RPMI7951 (cell line): Measurements from ENCODE around the gene BRD7. TPM values are rescaled to one million over a fixed set of nuclear protein-coding genes. Genes with fewer than 3 reads are reported as not detected.

Source experiments
- DNase-seq: peaks from one replicate; pipeline ENCODE4 v3.0.0-alpha.2; 2012; ENCODE audit warnings: low read depth
- total RNA-seq: library from RNA; depleted of rRNA; stranded (reverse); fragments of >200 nt; shearing (Covaris generic); gene quantifications from 2 replicates; pipeline ENCODE4 v1.2.3, GENCODE V29; 2014; rRNA removed

Gene BRD7
- total RNA-seq: 45.1 and 64.5 TPM in 2 replicates

DNA sequence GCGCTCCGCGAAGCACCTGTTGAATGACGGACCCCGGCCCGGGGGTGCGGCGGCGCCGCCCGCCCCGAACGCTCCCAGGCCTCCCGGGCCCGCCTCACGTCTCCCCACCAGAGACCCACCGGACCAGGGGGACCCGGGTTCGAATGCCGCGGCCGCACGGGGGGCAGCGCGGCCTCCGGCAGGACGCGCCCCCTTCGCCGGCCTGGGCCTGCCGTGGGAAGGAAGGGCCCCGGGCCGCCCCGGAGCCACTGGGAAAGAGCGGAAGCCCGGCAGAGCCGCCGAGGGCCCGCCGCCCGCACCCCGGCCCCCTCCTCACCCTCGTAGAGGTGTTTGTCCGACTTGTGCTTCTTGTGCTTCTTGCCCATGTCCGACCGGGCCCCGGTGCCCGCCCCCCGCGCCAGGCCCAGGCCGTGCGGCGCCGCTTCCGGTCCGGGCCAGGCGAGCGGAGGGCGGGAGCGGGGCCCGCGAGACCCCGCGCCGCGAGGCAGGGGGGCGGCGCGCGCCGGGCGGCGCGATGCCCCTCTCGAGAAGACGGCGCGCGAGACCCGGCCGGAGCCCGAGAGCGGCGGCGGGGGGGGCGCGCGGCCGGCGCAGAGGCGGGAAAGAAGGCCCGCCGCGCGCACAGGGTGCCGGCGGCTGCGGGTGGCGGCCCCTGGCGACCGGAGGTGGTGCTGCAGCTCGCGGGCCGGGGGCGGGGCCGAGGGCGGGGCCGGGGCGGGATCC is at the start of gene BRD7:
Gene BRD7, minus strand, starts transcription at position 579 of the 723 bp plus-strand sequence. Its CDS starts 214 bp downstream, at position 365.
- DNase-seq: peak; percentile 64

DNA sequence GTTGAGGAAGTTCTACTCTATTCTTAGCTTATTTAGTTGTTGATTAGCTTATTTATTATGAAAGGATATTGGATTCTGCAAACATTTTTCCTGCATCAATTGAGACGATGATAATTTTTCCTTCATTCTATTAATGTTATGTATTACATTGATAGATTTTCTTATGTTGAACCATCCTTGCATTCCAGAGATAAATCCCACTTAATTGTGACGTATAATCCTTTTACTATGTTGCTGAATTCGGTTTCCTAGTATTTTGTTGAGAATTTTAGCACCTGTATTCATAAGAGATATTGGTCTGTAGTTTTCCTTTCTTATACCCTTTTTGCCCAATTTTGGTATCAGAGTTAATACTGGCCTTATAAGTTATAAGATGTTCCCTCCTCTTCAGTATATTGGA is 47.6 kb upstream of the BRD7 start:
- DNase-seq: no peak

DNA sequence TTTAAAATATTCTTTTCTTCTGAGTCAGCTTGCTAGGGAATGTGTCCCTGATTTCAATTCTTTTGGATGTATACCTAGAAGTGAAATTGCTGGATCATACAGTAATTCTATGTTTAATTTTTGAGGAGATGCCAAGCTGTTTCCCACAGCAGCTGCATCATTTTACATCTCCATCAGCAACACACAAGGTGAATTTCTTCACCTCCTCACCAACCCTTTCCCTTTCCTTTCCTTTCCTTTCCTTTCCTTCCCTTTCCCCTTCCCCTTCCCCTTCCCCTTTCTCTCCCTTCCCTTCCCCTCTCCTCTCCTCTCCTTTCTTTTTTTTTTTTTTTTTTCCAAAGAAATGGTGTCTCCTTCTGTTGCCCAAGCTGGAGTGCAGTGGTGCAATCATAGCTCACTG is 45.4 kb upstream of the BRD7 start:
- DNase-seq: no peak

DNA sequence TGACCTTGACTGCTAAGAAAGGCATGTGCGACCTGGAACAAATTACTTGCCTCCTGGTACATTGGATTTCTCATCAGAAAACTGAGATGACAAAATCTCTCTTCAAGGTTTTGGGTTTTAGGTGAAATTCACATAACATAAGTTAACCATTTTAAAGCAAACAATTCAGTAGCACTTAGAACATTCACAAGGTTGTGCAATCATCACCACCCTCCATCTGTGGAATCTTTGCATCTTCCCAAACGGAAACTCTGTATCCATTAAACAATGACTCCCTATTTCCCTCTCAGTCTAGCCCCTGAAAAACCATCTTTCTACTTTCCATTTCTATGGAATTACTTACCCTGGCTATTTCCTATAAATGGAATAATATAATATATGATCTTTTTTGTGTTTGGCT is 42.2 kb upstream of the BRD7 start:
- DNase-seq: no peak

DNA sequence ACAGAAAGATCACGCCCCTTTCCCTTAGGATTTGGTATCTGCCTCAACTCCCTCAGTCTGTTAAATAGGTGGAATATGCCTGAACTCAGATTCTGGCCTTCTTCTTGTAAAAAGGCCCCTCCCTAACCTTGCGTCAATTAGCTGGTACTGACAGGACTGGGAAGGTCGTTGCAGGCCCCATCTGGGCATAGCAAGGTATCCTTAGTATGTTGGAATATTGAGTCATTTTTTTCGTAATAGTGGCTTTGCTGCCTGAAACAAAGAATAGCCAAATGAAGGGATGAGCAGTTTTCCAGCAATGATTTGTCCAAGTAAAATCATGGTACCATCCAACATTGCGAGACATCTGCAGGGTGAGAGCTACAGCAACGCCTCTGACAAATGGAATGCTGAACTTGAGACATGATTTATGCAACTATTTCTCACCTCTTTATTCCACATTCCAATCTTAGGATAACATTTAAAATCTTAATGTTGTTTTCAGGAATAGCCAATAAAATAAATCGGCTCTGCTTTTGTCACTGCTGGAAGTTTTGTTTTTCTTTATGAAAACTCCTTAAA is 39.3 kb upstream of the BRD7 start:
- no peak for DNase-seq

DNA sequence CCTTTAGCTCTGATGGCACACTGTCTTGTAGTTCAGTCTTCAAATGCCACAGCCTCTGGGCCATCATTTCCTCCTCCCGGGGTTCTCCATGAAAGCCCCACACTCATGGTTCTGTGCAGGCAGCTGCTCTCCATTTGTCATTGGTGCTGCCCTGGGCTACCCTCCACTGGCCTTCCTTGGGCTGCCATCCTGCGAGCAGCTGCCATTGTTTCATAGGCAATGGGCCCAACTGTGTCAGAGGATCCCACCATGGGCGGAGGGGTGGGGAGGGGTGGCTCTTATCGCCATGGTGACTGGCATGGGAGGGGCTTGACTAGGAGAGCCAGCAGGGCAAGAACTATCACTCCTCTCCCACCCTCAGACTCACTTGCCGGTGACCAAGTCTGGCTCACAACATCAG is 38.6 kb upstream of the BRD7 start:
- no peak for DNase-seq

DNA sequence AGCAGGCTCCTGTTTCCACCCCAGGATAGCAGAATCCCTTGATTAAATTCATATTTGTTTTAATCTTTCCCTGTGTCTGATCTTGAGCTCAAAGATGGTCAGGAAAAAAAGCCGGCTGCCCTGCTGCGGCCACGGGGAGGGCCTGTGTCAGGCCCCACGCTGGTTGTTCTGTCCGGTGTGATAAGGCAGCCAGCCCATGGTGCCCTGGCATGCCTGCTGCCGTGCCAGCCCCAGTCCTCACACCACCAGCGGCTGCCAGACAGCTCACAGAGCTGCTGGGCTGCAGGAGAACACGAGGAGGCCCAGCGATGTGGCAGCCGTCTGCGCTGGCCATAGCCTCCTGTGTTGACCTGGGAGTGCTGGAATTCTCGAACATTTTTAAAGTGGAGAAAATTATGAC is 34.7 kb upstream of the BRD7 start:
- no peak for DNase-seq

DNA sequence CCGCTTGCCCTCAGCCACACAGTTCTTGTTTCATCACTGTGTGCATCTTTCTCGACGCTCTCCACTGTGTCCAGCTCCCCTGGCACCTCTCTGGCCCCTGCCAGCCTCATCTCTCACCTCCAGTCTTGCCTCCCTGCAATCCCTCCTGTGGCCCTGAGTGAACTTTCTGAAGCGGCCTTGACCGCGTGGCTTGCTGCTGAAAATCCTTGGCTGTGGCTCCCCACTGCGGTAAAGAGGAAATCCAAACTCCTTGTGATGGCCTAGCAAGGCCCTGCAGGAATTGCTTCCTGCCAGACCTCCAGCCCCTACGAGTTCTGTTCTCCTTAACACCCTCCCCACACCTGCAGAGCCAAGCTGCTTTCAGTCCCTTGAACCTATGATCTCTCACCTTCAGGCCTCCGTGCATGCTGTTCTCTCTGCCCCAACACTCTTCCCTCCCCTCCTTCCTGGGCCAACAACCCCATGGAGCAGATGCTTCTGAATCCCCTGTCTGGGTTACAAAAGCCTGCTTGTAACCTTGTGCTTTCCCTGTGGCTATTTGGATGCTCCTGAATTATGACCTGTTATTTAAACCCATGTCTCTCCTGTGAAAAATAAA is 33.6 kb upstream of the BRD7 start:
- no peak for DNase-seq

DNA sequence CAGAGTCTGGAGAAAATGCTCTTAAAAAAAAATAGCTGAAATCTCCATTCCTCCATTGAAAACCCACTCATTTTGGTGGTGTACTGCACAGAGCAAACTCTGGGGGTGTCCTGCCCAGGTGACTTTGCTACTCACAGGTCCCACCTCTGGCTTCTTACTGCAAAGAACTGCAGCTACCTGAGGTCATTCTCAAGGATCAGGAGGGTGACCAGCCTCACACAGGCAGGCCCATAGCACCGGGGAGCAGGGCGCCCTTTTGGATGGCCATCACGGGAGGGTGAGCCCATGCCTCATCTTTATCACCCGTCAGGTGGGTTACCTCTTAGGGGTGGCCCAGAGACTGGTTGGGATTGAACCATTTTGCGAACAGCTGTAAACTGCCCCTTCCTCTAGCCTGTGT is 32.6 kb upstream of the BRD7 start:
- no peak for DNase-seq

DNA sequence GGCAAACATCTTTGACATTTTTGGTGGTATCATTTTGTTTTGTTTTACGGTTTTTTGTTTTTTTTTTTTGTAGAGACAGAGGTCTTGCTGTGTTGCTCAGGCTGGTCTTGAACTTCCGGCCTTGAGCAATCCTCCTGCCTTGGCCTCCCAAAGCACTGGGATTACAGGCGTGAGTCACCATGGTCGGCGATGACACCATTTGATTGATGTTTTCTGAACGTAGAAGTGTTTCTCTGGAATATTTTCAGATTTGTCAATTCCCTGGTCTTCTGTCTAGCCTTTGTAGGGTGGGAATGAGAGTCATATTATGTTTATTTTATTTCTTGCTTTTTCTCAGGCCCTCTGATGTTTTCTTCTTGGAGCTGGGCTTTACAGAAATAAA is 32.2 kb upstream of the BRD7 start:
- no peak for DNase-seq

DNA sequence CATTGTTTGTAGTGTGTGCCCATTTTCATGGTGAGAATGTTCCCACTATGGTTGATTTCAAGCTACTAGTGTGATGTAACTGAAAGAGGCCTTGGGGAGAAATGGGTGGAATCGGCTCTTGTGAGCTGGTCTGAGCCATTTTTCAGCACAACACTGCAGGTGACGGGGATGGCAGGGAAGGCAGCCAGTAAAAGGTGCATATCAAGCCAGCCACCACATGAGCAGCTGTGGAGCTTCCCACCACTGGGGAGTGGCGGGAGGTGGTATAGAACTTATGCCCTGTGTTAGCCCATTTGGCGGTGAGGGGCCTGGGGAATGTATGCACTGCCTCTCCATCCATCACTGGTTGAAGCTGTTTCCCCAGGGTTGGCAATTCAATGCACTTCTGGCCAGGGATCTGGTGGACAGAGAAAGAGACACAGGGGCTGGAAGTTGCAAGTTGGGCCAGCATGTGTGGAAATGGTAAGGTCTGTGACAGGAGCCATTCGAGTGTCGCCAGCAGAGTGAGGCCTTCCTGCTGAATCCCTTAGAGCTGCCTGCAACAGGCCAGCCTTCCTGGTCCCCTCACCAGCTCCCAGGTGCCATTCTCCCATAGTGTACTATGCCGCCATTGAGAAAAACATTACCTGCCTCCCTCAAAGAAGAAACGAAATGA is 31.7 kb upstream of the BRD7 start:
- DNase-seq: no peak

DNA sequence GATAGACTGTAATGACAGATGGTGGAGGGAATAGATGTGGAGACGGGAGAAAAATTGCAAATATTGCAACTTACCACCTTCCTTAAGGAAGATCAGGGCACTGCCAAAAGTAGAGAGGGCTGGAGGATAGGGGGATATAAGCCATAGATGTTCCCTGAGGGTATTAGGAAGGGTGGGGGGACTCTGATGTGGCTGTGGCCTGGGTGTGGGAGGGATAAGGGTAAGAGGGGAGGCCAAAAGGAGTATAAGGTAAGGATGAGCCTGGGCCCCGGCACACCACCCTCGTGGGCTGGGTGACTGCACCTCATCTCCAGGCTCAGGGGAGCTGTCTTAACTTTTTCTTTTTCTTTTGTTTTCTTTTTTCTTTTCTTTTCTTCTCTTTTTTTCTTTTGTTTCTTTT is 30.6 kb upstream of the BRD7 start:
- DNase-seq: no peak

DNA sequence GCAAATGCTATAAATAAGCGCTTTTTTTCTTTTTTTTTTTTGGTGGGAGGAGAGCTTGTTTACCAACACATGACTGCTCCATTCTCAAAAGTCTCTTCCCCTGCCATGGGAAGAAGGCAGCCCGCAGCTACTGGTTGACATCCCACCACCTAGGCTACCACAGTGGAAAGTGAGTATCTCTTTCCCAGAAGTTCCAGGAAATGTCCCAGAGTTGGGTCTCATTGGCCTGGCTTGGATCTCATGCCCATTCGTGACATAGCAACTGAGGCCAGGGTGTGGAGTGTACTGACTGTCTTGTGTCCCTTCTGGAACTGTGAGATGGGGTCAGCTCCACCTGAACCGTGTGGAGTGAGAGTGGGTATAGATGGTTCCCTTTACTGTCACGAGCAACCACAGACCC is 29.5 kb upstream of the BRD7 start:
- DNase-seq: no peak

DNA sequence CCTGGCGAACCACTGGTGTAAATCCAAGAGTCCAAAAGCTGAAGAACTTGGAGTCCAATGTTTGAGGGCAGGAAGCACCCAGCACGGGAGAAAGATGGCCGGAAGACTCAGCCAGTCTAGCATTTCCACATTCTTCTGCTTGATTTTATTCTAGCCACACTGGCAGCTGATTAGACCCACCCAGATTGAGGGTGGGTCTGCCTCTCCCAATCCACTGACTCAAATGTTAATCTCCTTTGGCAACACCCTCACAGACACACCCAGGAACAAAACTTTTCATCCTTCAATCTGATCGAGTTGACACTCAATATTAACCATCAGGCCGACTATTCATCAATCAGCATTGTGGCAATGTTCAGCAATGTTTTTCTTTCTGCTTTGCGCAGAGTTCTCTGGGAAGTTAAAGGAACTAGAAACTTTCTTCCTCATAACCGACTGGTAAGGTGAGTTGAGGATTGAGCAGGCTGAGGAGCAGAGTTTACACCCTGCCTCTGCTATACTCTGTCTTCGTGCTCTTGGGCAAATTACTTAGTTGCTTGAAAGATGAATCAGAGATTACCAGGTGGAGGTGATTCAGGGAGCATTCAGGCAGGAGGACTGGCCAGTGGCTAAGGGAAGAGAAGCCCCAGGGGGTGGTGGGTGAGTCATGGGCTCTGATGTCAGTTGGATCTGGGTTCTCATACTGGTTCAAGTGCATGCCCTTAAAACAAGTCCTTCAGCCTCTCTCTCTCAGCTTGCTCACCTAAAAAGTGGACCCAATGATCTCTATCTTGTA is 28.2 kb upstream of the BRD7 start:
- peak; percentile 80 for DNase-seq

DNA sequence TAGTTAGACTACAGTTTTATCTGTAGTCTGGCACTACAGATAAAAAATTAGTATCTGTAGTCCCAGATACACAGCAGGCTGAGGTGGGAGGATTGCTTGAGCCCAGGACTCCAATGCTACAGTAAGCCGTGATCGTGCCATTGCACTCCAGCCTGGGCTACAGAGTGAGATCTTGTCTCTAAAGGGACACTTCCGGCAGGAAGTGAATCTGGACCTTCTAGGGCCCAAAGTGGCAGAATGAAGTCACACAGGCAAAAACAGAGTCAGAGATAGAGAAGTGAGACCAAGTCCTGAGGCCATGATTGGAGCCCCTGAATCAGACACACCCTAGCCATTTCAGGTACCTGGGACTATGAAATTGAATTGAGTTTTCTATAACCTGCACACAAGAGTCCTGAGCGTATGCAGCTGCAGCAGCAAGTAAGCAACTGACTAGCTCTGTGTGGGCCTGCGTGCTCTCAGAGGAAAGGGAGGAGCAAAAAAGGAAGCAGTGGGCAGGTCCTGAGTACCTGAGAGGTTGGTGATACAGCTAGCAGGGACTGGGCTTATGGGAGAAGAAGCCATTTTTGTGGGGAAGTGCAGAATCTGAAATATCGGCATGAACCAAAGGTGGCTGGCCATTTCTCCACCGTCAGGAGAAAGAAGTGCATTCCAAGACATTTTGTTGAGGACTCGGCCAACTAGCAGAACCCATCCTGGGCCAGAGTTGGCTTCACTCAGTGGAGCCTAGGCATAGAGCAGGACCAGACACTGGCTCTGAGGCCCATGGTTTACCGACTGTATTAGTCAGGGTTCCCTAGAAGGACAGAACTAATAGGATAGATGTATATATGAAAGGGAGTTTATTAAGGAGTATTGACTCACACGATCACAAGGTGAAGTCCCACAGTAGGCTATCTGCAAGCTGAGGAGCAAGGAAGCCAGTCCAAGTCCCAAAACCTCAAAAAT is 27.2 kb upstream of the BRD7 start:
- DNase-seq: no peak

DNA sequence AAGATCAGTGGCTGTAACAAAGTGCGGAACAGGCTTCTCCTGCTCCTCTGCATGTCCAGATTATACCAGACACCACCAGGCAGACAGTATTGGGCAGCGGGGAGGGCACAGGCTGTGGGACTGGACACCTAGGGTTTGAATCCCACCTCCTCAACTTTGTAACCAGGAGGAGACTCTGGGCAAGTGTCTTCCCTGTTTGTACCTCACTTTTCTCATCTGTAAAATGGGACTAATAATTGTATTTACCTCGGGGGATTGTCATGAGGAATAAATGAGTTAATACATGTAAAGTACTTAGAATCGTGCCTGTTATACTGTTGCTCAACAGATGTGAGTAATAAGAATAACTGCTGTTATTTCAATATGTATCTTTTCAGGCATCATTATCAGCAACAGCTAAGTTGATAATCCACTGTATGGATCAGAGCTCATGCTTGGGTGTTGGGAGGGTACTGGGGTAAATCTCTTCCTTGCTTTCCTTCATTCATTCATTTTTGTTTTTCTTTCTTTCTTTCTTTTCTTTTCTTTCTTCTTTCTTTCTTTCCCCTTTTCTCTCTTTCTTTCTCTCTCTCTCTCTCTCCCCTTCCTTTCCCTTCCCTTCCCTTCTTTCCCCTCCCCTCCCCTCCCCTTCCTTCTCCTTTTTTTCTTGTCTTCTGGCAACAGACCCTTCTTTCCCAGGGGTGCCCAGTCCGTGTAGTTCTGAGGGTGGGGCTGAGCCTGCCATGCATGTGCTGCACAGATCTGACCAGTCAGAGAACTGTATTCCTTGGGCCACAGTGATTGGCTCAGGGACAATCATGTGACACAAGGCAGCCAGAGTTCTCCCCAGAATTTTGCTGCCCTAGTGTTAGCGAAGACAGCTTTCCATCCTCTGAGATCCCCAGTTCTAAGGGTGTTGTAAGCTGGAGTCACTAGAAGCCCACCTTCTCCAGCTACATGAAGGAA is 25.3 kb upstream of the BRD7 start:
- no peak for DNase-seq

DNA sequence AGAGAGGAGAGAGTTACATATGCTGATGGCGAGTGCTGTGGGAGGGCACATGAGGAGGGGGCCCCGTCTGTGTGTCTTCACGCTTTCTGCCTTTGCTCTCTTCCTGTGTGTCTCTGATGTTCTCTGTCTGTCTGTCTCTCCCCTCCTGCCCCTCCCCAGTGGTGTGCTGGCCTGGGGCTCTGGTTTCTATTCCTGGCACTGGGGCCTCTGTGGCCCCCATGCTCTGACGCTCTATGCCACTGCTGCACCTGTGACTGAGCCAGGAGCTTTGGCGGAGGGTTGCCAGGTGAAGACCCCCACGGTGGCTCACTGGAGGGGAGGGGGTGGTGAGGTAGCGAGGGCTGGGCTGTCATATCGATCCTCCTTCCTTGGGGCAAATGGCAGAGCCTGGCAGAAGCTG is 24.6 kb upstream of the BRD7 start:
- DNase-seq: no peak

DNA sequence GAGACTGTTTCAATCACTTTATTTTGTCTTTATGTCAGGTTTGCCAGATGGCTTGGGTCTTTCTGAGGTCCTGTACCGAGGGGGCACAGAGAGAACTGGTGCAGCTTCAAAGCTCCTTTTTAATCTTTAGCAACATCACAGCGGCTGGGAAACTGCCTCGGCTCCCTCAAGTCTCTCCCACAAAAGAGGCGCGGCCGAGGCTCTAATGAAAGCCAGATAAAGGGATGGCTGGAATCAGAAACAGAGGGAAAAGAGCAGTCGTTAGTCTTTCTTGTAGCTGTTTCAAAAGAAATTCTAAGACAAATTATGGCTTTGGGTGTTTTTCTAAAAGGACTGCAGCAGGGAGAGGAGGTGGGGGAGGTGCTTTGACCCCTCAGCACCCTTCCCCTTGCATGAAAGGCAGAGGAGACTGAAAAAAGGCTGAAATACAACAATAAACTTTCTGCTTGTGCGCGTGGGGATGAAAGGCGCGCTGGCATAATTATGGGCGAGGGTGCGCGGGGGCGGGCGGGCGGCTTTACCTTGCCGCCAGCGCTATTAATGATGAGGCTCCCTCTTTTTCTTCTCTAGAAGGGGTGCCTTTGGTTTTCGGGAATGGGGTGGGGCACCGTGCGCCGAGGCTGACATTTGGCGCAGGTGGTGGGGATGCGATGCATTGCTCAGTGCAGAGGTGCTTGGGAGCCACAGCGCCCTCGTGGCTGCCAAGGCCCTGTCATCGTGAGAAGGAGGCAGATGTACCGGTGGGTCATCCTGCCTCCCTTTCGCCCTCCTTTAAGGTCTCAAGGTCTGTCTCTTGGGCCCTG is 22.3 kb upstream of the BRD7 start:
- no peak for DNase-seq

DNA sequence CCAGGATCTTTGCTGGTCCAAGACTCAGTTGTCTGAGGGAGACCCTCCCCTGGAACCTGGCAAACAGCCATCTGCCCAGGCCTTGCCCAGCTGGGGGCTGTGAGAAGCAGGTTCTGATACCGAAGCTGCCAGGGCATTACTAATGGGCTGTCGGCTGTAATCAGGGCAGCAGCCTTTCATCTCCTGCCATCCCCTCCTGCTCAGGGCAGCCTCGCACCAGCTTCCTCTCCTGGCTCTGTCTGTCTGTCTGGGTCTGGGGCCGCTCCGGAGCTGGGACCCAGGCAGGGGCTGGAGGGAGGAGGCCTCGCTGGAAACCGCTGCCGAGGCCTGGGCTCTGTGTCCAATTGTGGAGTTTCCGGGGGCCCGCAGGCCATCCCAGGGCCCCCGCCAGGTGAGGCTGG is 21.6 kb upstream of the BRD7 start:
- DNase-seq: no peak
